ENCODE measurements around the gene ZFHX3. TPM values are rescaled to one million over a fixed set of nuclear protein-coding genes. Genes with fewer than 3 reads are reported as not detected.

ZFHX3 gene
- total and polyA plus RNA-seq, 9 of the 15 experiments (the other 6 are each of a cell fraction or from before 2014, with no cell fraction given), result 0.01 to 0.23 (median 0.06) TPM; not detected in 4

- no peak overlapping the region for H3K4me3 ChIP-seq
- BruUV-seq (replicated peaks), result no TSS peak
- CTCF ChIA-PET (ENCODE audit: low intra/inter-chr PET ratio), result no interaction called here
- no peaks in the 10 kb centered on the region for H3K36me3 ChIP-seq (ENCODE audit: control insufficient read depth, insufficient read depth, low read length)
- 3% methylated on average over 2 of the region's 2 CpGs for WGBS (ENCODE audit: insufficient coverage, low coverage, missing lambda C conversion rate)
- no peaks in the 10 kb centered on the region for H4K20me1 ChIP-seq (replicated peaks; ENCODE audit: control insufficient read depth, insufficient read depth, low read length)
- H3K27ac ChIP-seq (ENCODE audit: extremely low read depth, low read depth, low read length), result no peak overlapping the region
- in situ Hi-C loops (cut with MboI) (no loop called here), intact Hi-C loops (cut with micrococcal nuclease) (no loop called here)
- no peak overlapping the region for H3K4me2 ChIP-seq (ENCODE audit: insufficient read depth, low read length)
- no peak for TF ChIP-seq ESRRB (CRISPR knock-in tag; IDR thresholded peaks at IDR 0.05; ENCODE audit: borderline replicate concordance)
- no peak for TF ChIP-seq NRF1 (conservative IDR thresholded peaks at IDR 0.05 in 1 of 2, IDR thresholded peaks at IDR 0.05 in 1 of 2)
- TF ChIP-seq EGR1 (conservative IDR thresholded peaks at IDR 0.05), result no peak
- TF ChIP-seq FOXP4 (CRISPR knock-in tag; IDR thresholded peaks at IDR 0.05; ENCODE audit: borderline replicate concordance), result no peak
- no peak for TF ChIP-seq NELFE (IDR thresholded peaks at IDR 0.05; ENCODE audit: insufficient read depth, insufficient read length)
- TF ChIP-seq ZNF274 (IDR thresholded peaks at IDR 0.05; ENCODE audit: borderline replicate concordance, low read depth, low read length), result no peak
- TF ChIP-seq, protein P1, sequence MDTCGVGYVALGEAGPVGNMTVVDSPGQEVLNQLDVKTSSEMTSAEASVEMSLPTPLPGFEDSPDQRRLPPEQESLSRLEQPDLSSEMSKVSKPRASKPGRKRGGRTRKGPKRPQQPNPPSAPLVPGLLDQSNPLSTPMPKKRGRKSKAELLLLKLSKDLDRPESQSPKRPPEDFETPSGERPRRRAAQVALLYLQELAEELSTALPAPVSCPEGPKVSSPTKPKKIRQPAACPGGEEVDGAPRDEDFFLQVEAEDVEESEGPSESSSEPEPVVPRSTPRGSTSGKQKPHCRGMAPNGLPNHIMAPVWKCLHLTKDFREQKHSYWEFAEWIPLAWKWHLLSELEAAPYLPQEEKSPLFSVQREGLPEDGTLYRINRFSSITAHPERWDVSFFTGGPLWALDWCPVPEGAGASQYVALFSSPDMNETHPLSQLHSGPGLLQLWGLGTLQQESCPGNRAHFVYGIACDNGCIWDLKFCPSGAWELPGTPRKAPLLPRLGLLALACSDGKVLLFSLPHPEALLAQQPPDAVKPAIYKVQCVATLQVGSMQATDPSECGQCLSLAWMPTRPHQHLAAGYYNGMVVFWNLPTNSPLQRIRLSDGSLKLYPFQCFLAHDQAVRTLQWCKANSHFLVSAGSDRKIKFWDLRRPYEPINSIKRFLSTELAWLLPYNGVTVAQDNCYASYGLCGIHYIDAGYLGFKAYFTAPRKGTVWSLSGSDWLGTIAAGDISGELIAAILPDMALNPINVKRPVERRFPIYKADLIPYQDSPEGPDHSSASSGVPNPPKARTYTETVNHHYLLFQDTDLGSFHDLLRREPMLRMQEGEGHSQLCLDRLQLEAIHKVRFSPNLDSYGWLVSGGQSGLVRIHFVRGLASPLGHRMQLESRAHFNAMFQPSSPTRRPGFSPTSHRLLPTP (IDR thresholded peaks at IDR 0.05; ENCODE audit: borderline replicate concordance, extremely low read depth, insufficient read length), result no peak
- no peak for TF ChIP-seq THAP7 (CRISPR knock-in tag; IDR thresholded peaks at IDR 0.05)
- no peaks in the 10 kb centered on the region for H3K4me1 ChIP-seq (replicated peaks in 1 of 2; ENCODE audit: control insufficient read depth in 2 of 2, insufficient read depth in 2 of 2, low read length in 2 of 2)
- ATAC-seq (no peak), FAIRE-seq (no peak), DNase-seq (ENCODE audit: extremely low read depth in 1 of 4, low spot score in 3 of 4) (no peak)
- H3K9me1 ChIP-seq (ENCODE audit: control insufficient read depth, insufficient read depth, low read length), result no peaks in the 10 kb centered on the region
- H3K9me3 ChIP-seq (replicated peaks; ENCODE audit: control insufficient read depth, insufficient read depth, low read depth, low read length), result no peaks in the 10 kb centered on the region
- peaks cover 4 to 9% of the 10 kb centered on the region in 2 experiments; a peak in 2 of 5 replicates for H3K27me3 ChIP-seq (ENCODE audit: control insufficient read depth in 2 of 2, insufficient read depth in 2 of 2, low read length in 2 of 2)
- no peaks in the 10 kb centered on the region for H3K79me2 ChIP-seq (ENCODE audit: control insufficient read depth, insufficient read depth, low read length)
- POLR2A ChIA-PET, result interaction anchor here (0.7 kb wide), 1 partner anchor 9 kb away, joined by 3 read pairs; no protein-coding TSS in a partner anchor
- no peak overlapping the region for H3K9ac ChIP-seq (ENCODE audit: insufficient read depth in 1 of 2, low read depth in 2 of 2, low read length in 2 of 2)
- no peak overlapping the region for H2AFZ ChIP-seq (ENCODE audit: low read depth, low read length)
These were observed 41.9 kb downstream of the ZFHX3 start for GRCh38 chr16:73006026-73006425.

Measured in K562 (cell line).